Mesothelial cell of epicardium (in vitro differentiated cells): ENCODE results near the gene DENND6A. TPM values are rescaled to one million over a fixed set of nuclear protein-coding genes. Genes with fewer than 3 reads are reported as not detected.
A peak's percentile ranks its signal among the peaks of the same experiment; 100 is the strongest.

Experiments
- DNase-seq, 2 experiments: peaks; one replicate each; pipeline ENCODE4 v3.0.0; 2021; ENCODE audit warnings: low spot score in 2 of 2; ENCODE audit not compliant: unreplicated experiment in 2 of 2
- H3K27ac Mint-ChIP-seq: 2 replicates; pipeline ENCODE4 v1.8.0; 2021; ENCODE audit warnings: mixed read lengths
- H3K27me3 Mint-ChIP-seq: 2 replicates; pipeline ENCODE4 v1.8.0; 2021; ENCODE audit warnings: low read depth, mixed read lengths
- H3K36me3 Mint-ChIP-seq: 2 replicates; pipeline ENCODE4 v1.8.0; 2021; ENCODE audit warnings: mixed read lengths
- H3K4me1 Mint-ChIP-seq: 2 replicates; pipeline ENCODE4 v1.8.0; 2021; ENCODE audit warnings: mixed read lengths
- H3K4me3 Mint-ChIP-seq: 2 replicates; pipeline ENCODE4 v1.8.0; 2021; ENCODE audit warnings: mild to moderate bottlenecking, moderate library complexity, mixed read lengths
- H3K9me3 Mint-ChIP-seq: 2 replicates; pipeline ENCODE4 v1.8.0; 2021; ENCODE audit warnings: mixed read lengths
- total RNA-seq: library from RNA; stranded (reverse); gene quantifications from 3 replicates; pipeline ENCODE4 v1.2.1, GENCODE V29; 2021
- TF ChIP-seq, protein P1 (sequence below): fragments of 200-600 bp; sonication (generic); IDR thresholded peaks from one replicate; pipeline ENCODE4 v1.5.0; 2021; ENCODE audit warnings: antibody characterized with exemption; ENCODE audit not compliant: unreplicated experiment

Gene DENND6A
- total RNA-seq, 1 donor from 2014 or later: 52.0 TPM

DNA sequence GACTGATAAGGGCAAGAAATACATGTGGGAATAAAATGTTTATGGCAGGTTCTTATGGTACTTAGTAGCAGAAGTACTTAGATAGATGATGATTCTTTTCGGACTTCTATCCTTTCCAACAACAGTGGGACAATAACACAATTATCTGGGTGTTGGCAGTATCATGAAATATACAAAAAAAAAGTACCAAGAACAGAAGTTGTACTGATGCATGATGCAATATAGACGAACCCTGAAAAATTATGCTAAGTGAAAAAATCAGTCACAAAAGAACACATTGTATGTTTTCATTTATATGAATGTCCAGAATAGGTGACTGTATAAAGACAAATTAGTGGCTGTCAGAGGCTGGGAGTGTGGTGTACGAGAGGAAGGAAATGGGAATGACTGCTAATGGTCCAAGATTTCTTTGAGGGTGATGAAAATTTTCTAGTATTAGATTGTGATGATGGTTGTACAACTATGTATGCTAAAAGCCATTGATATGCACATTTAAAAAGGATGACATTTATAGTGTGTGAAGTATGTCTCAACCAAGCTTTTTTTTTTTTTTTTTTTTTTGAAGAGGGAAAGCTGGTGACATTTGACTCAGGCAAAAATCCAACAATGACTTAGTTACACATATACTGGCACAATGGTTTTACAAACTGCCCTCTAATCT is 116.8 kb downstream of the DENND6A start:
- TF ChIP-seq, protein P1, sequence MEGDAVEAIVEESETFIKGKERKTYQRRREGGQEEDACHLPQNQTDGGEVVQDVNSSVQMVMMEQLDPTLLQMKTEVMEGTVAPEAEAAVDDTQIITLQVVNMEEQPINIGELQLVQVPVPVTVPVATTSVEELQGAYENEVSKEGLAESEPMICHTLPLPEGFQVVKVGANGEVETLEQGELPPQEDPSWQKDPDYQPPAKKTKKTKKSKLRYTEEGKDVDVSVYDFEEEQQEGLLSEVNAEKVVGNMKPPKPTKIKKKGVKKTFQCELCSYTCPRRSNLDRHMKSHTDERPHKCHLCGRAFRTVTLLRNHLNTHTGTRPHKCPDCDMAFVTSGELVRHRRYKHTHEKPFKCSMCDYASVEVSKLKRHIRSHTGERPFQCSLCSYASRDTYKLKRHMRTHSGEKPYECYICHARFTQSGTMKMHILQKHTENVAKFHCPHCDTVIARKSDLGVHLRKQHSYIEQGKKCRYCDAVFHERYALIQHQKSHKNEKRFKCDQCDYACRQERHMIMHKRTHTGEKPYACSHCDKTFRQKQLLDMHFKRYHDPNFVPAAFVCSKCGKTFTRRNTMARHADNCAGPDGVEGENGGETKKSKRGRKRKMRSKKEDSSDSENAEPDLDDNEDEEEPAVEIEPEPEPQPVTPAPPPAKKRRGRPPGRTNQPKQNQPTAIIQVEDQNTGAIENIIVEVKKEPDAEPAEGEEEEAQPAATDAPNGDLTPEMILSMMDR: no peak
- H3K4me1 Mint-ChIP-seq: peaks cover 4% of the 10 kb centered on the region
- H3K9me3 Mint-ChIP-seq: no peaks in the 10 kb centered on the region
- no peaks in the 10 kb centered on the region for H3K27me3 Mint-ChIP-seq
- peaks cover 46% of the 10 kb centered on the region for H3K36me3 Mint-ChIP-seq
- peak overlapping the region; percentile 18 for H3K27ac Mint-ChIP-seq
- no peak for DNase-seq
- H3K4me3 Mint-ChIP-seq: no peak overlapping the region

Other genes with a start within 250 kb of the DENND6A start
- gene DNAH12, start 148.7 kb downstream of the DENND6A start, total RNA-seq: 0.29 to 0.60 TPM (median 0.43 TPM) in 3 replicates
- gene PDE12, start 136.8 kb downstream of the DENND6A start, total RNA-seq: 15.2 to 17.6 TPM (median 17.3 TPM) in 3 replicates
- 165 to 177 TPM (median 167 TPM) in 3 replicates for gene ARF4, start 95.7 kb downstream of the DENND6A start, total RNA-seq
- 93.0 to 108 TPM (median 100 TPM) in 3 replicates for gene SLMAP, start 63.2 kb upstream of the DENND6A start, total RNA-seq